OCI-LY7 (cell line): Measurements from ENCODE around the gene TXK. TPM values are rescaled to one million over a fixed set of nuclear protein-coding genes. Genes with fewer than 3 reads are reported as not detected.

Experiments used
- BruUV-seq: library from RNA; stranded (reverse); fragments of 400-500 nt; replicated peaks from 2 replicates; lab custom pipeline; 2021; lab: Mats Ljungman, UMichigan
- CTCF ChIA-PET: fragments of 300-600 bp; sonication (Branson Sonifier 250); formaldehyde crosslinking; loops from one replicate; lab custom pipeline; 2022; ENCODE audit warnings: antibody characterized with exemption; ENCODE audit not compliant: unreplicated experiment; lab: Charles Lee
- POLR2A ChIA-PET: fragments of 300-600 bp; sonication (Branson Sonifier 250); formaldehyde crosslinking; loops from one replicate; lab custom pipeline; 2022; ENCODE audit warnings: antibody characterized with exemption; lab: Charles Lee
- DNase-seq: peaks from one replicate; pipeline ENCODE4 v3.0.0-alpha.2; 2015; ENCODE audit warnings: low spot score
- H2AFZ ChIP-seq: fragments of 200-600 bp; sonication (generic), shearing (Covaris generic); 2 replicates; pipeline ENCODE4 v1.6.1; 2014; ENCODE audit warnings: mild to moderate bottlenecking, antibody characterized with exemption, low read length, moderate library complexity
- H3K27ac ChIP-seq: fragments of 200-600 bp; sonication (generic); 2 replicates; pipeline ENCODE4 v1.5.1; 2014; ENCODE audit warnings: mixed run types, low read depth, mild to moderate bottlenecking, moderate library complexity, low read length, inconsistent platforms; ENCODE audit not compliant: poor library complexity, severe bottlenecking
- H3K36me3 ChIP-seq: fragments of 200-600 bp; sonication (generic); 2 replicates; pipeline ENCODE4 v1.6.1; 2014; ENCODE audit warnings: mild to moderate bottlenecking, antibody characterized with exemption, low read length, moderate library complexity, mixed read lengths; ENCODE audit not compliant: insufficient read depth
- H3K4me1 ChIP-seq: fragments of 200-600 bp; sonication (generic); 2 replicates; pipeline ENCODE4 v1.5.1; 2014; ENCODE audit warnings: mild to moderate bottlenecking, low read length; ENCODE audit not compliant: insufficient read depth, poor library complexity, severe bottlenecking
- H3K4me2 ChIP-seq: fragments of 200-600 bp; sonication (generic); 2 replicates; pipeline ENCODE4 v1.6.1; 2014; ENCODE audit warnings: mild to moderate bottlenecking, low read length
- H3K4me3 ChIP-seq: fragments of 200-600 bp; sonication (generic); 2 replicates; pipeline ENCODE4 v1.5.1; 2014; ENCODE audit warnings: mild to moderate bottlenecking, low read depth, low read length; ENCODE audit not compliant: poor library complexity, severe bottlenecking
- H3K79me2 ChIP-seq: fragments of 200-600 bp; sonication (generic); 2 replicates; pipeline ENCODE4 v1.6.1; 2016; ENCODE audit warnings: low read depth, mild to moderate bottlenecking, low read length, moderate library complexity, mixed read lengths; ENCODE audit not compliant: insufficient read depth
- H3K9me2 ChIP-seq: fragments of 200-600 bp; sonication (generic); 2 replicates; pipeline ENCODE4 v1.6.1; 2016; ENCODE audit warnings: mild to moderate bottlenecking, low read length, mixed read lengths; ENCODE audit not compliant: insufficient read depth
- H3K9me3 ChIP-seq: fragments of 200-600 bp; sonication (generic); 2 replicates; pipeline ENCODE4 v1.6.1; 2014; ENCODE audit warnings: mild to moderate bottlenecking, mixed run types, low read length, mixed read lengths
- H4K20me1 ChIP-seq: fragments of 200-600 bp; sonication (generic); 2 replicates; pipeline ENCODE4 v1.6.1; 2014; ENCODE audit warnings: mild to moderate bottlenecking, antibody characterized with exemption, low read length, moderate library complexity, mixed read lengths; ENCODE audit not compliant: insufficient read depth
- CTCF ChIP-seq: fragments of 200-600 bp; sonication (generic); conservative IDR thresholded peaks from 2 replicates; pipeline ENCODE4 v1.5.1; 2014; ENCODE audit warnings: mild to moderate bottlenecking, antibody characterized with exemption, low read length, moderate library complexity, mixed read lengths
- EZH2phosphoT487 ChIP-seq: fragments of 200-600 bp; sonication (generic); IDR thresholded peaks from 2 replicates; pipeline ENCODE4 v1.6.1; 2018; ENCODE audit warnings: low read depth, borderline replicate concordance, mild to moderate bottlenecking, mixed run types, antibody characterized with exemption, low read length, moderate library complexity, mixed read lengths
- intact Hi-C: fragments of 100-400 bp; cut with micrococcal nuclease; formaldehyde crosslinking; loops from one replicate; pipeline ENCODE4 v1.10.0; 2022; ENCODE audit not compliant: unreplicated experiment
- total RNA-seq, 2 experiments: library from RNA; depleted of rRNA in 1 of 2; stranded (reverse); fragments of >200 nt in 1 of 2; shearing (Covaris generic) in 1 of 2; gene quantifications; 2 replicates each; pipeline ENCODE4 v1.2.3, GENCODE V29; 2014 to 2022

The TXK gene
- total RNA-seq, 2 experiments from 2014 or later, result 0.11 TPM; not detected in 1

DNA sequence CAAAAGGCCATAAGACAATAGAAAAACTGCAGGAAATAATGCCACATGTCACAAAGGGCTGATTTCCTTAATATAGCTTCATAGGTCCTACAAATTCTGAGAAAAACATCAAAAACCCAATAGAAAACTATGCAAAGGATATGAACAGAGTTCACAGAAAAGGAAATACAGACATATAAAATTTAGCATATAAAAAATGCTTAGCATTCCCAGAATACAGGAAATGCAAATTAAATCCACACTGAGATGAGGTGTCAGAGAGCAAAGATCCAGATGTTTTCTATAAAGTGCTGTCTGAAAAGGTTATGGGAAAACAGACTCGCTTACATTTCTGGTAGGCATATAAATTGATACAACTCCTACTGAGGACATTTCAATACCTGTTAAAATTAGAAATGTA is 33.8 kb downstream of the TXK start:
- intact Hi-C loops, result no loop called here
- Histone ChIP-seq H3K4me3 (no peak overlapping the region), H4K20me1 (no peaks in the 10 kb centered on the region), H3K9me2 (no peaks in the 10 kb centered on the region), H3K27ac (no peak overlapping the region), H3K79me2 (no peaks in the 10 kb centered on the region), H3K4me2 (no peak overlapping the region), H3K36me3 (no peaks in the 10 kb centered on the region), H3K4me1 (no peaks in the 10 kb centered on the region), H2AFZ (no peak overlapping the region), H3K9me3 (no peaks in the 10 kb centered on the region)
- DNase-seq, result no peak
- ChIA-PET POLR2A (interaction anchor here (0.6 kb wide), 1 partner anchor 447 kb away, joined by 3 read pairs; no protein-coding TSS in a partner anchor), CTCF (no interaction called here)
- TF ChIP-seq CTCF, result no peak
- no peak for TF ChIP-seq EZH2phosphoT487
- BruUV-seq, result no TSS peak

DNA sequence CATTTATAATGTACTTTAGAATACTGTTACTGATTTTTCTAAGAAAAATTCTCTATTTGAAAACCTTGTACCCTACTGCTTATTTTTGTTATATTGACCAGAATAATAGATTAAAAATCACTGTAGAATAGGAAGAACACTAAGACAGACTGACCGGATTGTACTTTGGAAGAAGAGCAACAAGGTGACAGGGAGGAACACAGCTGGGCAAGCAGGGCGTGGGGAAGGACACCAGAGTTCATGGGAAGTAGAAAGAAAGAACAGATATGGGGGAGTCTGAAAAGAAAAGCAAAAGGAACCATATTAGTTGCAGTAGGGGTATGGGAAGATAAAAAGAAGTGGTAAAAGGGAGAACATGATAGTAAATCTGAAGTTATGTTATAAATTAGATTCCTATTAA is 38.6 kb downstream of the TXK start:
- H3K27ac ChIP-seq, result no peak overlapping the region
- BruUV-seq, result no TSS peak
- no peak overlapping the region for H3K4me3 ChIP-seq
- no peaks in the 10 kb centered on the region for H3K36me3 ChIP-seq
- no peak overlapping the region for H3K4me2 ChIP-seq
- TF ChIP-seq CTCF (no peak), EZH2phosphoT487 (no peak)
- H3K79me2 ChIP-seq, result no peaks in the 10 kb centered on the region
- ChIA-PET CTCF (no interaction called here), POLR2A (interaction anchor here (0.7 to 1.0 kb wide), 2 partner anchors 84 to 311 kb away, joined by 3 to 4 read pairs; no protein-coding TSS in a partner anchor)
- DNase-seq, result no peak
- no peak overlapping the region for H2AFZ ChIP-seq
- intact Hi-C loops, result no loop called here
- no peaks in the 10 kb centered on the region for H3K9me3 ChIP-seq
- H3K4me1 ChIP-seq, result no peaks in the 10 kb centered on the region
- H4K20me1 ChIP-seq, result no peaks in the 10 kb centered on the region
- H3K9me2 ChIP-seq, result no peaks in the 10 kb centered on the region

DNA sequence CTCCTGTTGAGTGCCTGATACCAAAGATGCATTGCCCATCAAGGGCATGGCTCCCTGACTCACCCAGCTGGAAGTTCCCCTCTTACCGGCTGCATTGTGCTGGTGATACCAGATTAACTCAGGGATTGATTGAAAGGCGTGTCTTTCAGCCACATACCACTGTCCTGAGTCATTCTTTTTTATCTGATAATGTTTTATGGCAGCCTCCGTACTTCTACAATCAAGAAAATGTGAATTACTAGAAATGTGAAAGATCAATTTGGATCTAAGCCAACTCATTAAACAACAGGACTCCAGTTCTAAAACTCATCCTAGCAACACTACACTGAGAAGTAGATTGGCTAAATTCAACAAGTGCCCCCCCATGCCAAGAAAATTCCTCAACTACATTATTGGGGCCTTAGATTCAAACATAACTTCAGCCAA is 40.0 kb downstream of the TXK start:
- H3K36me3 ChIP-seq, result no peaks in the 10 kb centered on the region
- intact Hi-C loops, result no loop called here
- POLR2A ChIA-PET, result no interaction called here

More for the DNA sequence above, 40.0 kb downstream of the TXK start:
- Histone ChIP-seq H3K9me3 (no peaks in the 10 kb centered on the region), H3K4me2 (no peak overlapping the region), H3K4me3 (no peak overlapping the region), H4K20me1 (no peaks in the 10 kb centered on the region), H3K4me1 (no peaks in the 10 kb centered on the region), H3K27ac (no peak overlapping the region), H3K79me2 (no peaks in the 10 kb centered on the region), H3K9me2 (no peaks in the 10 kb centered on the region), H2AFZ (no peak overlapping the region)
- DNase-seq, result no peak
- CTCF ChIA-PET, result no interaction called here
- no peak for TF ChIP-seq EZH2phosphoT487
- TF ChIP-seq CTCF, result no peak
- BruUV-seq, result no TSS peak
